Measurements from ENCODE around the gene CDX2.

The CDX2 gene

DNA sequence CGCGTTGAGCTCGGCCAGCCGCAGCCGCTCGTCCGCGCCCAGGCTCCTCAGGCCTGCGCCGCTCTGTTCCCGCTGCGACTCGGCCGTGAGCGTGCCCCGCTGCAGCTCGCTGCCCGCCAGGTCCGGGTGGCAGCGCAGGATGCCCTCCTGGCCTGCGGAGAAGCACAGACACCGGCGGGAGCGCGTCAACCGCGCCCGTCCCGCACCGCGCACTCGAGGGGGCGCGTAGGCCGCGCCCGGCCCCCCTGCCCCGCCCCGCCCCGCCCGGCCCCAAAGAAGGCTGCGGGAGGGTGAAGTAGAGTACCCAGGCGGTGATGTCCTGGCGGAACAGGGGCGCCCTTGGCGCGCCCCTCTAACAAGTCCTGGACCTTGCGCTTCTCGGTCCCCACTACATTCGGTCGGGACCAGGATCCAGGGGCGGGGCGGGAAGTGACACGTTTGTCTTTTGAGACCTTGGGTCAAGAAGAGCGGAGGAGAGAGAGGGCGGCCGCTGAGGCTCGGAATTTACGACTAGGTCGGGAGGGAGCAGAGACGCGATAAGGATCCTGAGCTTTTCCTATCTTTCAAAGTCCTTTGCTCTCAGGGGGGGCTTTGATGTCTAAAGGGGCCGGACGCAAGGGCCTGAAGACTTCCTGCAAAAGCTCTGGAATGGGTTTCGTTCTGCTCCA, 9.3 kb upstream of the CDX2 start:
- no peak for DNase-seq (ENCODE audit: low read depth in 2 of 2)

- no peak for DNase-seq (ENCODE audit: low read depth in 2 of 2)
These were observed 8.6 kb upstream of the CDX2 start for GRCh38 chr13:27977476-27978300.

DNA sequence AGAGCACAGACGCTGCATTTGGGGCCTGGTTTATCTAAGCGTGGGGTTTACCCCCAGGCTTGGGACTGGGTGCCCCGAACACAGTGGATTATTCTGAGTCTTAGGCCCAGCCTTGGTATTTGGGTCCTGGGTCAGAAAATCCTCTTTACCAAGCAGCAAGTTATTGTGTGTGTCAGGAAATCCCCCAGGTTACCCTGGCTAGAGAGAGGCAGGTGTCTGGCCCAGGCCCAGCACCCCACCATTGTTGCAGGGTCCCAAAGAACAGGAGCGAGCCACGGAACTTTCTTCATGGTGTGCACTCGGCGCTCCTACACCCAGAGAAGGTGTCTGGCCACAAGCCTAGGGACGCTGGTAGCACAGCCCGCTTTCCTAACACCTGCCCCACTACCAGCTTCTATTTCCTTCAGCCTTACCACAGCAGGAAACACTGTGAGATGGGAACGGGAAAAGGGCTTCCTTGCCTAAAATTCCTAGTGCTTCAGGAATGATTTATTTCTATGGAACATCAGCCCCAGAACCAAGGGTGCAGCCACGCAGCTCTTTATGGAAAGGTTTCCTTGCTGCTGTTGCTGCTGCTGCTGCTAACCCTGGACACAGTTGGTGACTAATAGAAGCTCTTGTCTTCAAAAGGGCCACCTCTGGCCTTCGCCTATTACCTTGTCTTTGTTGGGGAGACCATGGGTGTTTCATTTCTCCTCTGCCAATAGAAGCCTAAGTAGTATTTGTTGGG, 7.4 kb upstream of the CDX2 start:
- no peak for DNase-seq (ENCODE audit: low read depth in 2 of 2)

DNA sequence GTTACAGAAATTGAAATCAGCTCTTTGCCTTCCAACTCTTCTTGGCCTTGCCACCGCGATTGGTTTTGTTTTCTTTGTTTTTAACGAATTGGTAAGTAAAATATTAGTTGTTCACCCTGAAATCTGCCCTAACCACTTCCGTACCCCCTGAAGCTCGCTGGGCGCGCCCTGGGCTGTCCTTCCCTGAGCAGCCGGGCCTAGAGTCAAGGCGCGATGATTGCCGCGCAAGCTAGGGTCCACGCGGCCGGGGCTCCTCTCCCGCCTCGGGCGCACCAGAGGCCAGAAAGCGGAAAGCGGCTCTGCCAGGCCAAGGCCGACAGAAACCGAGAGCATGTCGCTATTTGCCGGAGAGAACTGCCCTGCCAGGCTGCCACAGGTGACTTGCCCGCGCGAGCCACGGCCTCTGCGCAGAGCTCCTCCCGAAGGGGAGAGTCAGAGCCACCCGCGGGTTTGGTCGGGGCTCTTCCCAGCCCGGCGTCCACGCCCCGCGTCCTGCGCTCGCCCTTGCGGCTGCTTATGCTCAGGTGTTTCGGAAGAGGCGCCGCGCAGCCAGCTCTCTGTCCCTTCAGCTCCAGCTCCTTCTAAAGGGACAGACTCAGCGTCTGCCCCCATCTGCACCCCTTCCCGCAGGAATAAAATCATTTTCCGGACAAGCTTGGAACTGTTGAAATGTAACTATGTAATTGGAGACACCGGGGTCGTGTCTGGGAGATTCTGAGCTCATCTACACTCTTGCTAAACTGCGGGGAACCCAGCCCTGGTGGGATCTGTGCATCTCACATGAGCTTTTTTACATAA, 6.6 kb upstream of the CDX2 start:
- no peak for DNase-seq (ENCODE audit: low read depth in 2 of 2)

GRCh38 chr13:27973961-27974662, 5.0 kb upstream of the CDX2 start:
- no peak for DNase-seq (ENCODE audit: low read depth in 2 of 2)

DNA sequence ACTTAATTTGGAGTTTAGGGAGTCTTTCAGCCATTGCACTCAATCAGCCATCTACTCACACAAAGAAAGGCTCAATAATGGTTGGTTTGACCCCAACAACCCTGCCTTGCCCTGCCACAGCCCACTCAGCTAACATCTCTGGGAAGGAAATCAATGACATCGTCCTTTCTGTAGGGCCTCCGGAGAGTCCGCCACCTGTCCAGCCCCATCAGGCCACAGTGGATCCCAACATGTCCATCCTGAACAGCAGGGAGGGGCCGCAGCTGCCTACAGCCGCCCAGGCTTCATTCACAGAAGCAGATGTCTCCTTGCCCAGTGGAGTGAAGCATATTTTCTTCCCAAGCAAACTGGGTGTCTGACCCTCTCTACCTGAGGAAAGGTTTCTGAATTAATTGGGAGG, 4.2 kb upstream of the CDX2 start:
- no peak for DNase-seq (ENCODE audit: low read depth in 2 of 2)

DNA sequence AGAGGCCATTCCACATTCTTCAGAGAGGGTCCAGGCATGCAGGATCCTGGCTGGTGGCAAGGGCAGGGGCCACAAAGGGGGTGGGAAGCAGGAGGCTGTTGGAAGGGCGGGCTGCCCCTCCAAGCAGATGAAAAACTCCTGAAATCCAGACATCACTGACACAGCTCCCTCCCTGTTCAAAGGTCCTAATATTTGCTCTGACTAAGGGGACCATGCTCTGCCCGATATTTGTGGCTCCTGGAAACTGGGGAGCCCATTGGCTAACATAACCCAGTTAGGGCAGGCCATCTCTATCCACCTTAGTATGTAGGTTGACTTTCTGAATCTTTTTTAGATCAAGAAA, 3.3 kb upstream of the CDX2 start:
- no peak for DNase-seq (ENCODE audit: low read depth in 2 of 2)

- DNase-seq (ENCODE audit: low read depth in 2 of 2) = no peak
These were observed 2.8 kb upstream of the CDX2 start for GRCh38 chr13:27971776-27972477.

GRCh38 chr13:27971236-27971645, 2.1 kb upstream of the CDX2 start:
- no peak for DNase-seq (ENCODE audit: low read depth in 2 of 2)

DNA sequence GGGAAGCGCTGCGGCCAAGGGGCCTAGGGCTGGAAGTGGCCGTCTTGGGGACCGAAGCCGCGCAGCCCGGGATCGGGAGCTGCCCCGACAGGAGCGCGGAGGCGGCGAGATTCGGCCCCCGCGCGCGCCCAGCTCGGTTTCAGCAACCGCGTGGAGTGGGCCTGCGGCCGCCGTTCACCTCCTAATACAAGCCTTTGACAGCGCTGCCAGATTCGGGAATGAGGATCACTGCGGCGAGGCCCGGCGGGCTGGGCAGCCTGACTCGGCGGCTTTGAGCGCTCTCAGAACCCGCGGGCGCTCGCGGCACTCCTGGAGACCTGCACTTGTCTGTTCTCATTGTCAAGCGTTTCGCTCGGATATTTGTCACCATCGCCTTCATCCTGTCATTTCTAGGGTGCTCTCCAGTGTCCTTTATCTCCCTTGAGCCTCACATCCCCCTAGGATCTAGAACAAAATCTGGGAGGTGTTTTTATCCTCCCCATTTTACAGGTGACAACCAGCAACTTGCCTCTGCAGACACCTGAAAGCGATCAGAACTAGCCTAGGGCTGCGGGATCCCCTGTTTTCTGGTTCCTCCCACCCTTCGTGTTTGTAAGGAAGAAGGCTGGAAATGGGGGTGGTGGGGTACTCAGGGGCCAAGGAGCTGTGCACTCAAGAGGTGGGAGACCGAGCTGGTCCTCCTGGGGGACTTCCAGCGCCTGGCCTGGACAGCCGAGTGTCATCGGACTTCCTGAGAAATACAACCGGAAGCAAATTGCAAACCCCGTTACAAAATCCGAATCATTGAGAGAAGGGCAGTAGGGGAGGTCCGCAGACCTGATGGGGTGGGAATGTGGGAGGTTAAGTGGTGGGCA, 1.5 kb upstream of the CDX2 start:
- DNase-seq (ENCODE audit: low read depth in 2 of 2) = no peak

GRCh38 chr13:27969866-27970229, 733 bp upstream of the CDX2 start:
- no peak for DNase-seq (ENCODE audit: low read depth in 2 of 2)

GRCh38 chr13:27968316-27969081, 616 bp downstream of the CDX2 start:
- no peak for DNase-seq (ENCODE audit: low read depth in 2 of 2)

GRCh38 chr13:27967736-27968315, 1.3 kb downstream of the CDX2 start:
- DNase-seq (ENCODE audit: low read depth in 2 of 2) = no peak

GRCh38 chr13:27967203-27967735, 1.8 kb downstream of the CDX2 start:
- no peak for DNase-seq (ENCODE audit: low read depth in 2 of 2)

DNA sequence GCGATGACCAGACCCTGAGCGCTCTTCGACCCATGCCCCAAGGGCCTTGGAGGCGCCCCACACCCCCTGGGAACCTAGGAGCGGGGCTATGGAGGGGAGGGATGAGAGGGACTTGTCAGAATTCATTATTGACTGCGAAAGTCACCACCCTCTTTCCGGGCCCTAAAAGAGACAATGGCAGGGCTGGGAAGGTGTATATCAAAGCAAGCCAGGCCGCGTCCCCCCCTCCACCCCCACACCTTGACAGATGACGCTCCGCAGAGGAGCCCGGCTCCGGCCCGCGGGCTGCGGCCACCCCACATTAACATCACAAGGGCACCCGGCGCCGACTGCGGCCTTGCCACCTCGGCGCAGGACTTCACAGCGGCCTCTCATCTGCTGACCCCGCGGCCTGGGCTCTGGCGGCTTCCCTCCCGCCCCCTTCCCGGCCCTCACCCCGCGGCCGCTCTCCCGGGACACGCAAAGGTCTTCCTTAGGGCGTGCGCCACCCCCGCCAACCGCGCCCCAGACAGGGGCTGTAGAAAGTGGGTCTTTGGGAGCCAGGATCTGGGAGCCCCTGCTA, 2.4 kb downstream of the CDX2 start:
- DNase-seq (ENCODE audit: low read depth in 2 of 2) = no peak

GRCh38 chr13:27965740-27966640, 3.1 kb downstream of the CDX2 start:
- DNase-seq (ENCODE audit: low read depth in 2 of 2) = no peak

DNA sequence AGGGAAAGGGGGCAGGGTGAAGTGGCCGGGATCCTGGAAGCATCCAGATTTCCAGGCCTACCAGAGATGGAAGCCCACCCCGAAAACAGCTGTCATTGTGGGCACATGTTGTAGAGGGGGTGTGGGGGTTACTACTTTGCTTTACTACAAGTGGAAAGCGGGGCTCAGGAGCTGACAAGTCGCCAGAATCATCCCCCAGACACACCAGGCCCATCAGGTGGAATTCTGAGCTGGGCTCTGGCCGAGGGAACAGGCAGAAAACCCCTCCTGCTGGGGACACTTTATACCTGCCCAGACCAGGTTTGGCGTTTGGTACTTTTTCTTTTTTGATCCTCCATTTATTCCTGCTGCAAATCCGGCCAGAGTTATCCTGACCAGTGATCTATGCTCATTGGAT, 3.8 kb downstream of the CDX2 start:
- DNase-seq (ENCODE audit: low read depth in 2 of 2) = no peak
